Gastrocnemius medialis (tissue), 4 donors: ENCODE measurements around the gene MLLT11.

Experiments used
- CTCF ChIP-seq, 5 experiments: fragments of 450-650 bp in 3 of 5; fragments of 200-600 bp in 2 of 5; sonication (generic) in 2 of 5; IDR thresholded peaks in 4 of 5; conservative IDR thresholded peaks in 1 of 5; 1 replicate in 4 of 5; 2 replicates in 1 of 5; pipeline ENCODE4 v1.5.1; 2016 to 2019; ENCODE audit warnings: antibody characterized with exemption in 5 of 5, mild to moderate bottlenecking in 3 of 5, moderate library complexity in 3 of 5
- POLR2A ChIP-seq, 2 donors: fragments of 450-650 bp; IDR thresholded peaks; one replicate each; pipeline ENCODE4 v1.6.1; 2017; ENCODE audit warnings: antibody characterized with exemption in 2 of 2, mild to moderate bottlenecking in 2 of 2, moderate library complexity in 2 of 2

- TF ChIP-seq CTCF (IDR thresholded peaks at IDR 0.05 in 4 of 5, conservative IDR thresholded peaks at IDR 0.05 in 1 of 5), result no peak
- no peak for TF ChIP-seq POLR2A (IDR thresholded peaks at IDR 0.05)
Measured at GRCh38 chr1:151061704-151062103, 1.5 kb downstream of the MLLT11 start.
